Measurements from ENCODE around the gene TMEM167A.

- TF ChIP-seq POLR2A (IDR thresholded peaks at IDR 0.05) (no peak), CTCF (IDR thresholded peaks at IDR 0.05) (no peak)
Observed at GRCh38 chr5:83071286-83072051, 5.7 kb downstream of the TMEM167A start.

All from stomach (tissue), 4 donors.